ENCODE data around the gene LRRC41.
"Not testable (repeated sequence)": the region's sequence is repeated elsewhere in the genome, so short reads cannot be mapped to it uniquely, and the experiment has no call there.

DNA sequence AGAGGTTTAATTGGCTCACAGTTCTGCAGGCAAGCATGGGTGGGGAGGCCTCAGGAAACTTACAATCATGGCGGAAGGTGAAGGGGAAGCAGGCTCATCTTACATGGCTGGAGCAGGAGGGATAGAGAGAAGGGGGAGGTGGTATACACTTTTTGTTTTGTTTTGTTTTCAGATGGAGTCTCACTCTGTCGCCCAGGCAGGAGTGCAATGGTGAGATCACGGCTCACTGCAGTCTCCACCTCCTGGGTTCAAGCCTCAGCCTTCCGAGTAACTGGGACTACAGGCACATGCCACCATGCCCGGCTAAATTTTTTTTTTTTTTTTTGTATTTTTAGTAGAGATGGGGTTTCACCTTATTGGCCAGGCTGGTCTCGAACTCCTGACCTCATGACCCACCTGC is 18.8 kb upstream of the LRRC41 start:
- TF ChIP-seq ZNF777 (tag by site-specific recombination; IDR thresholded peaks at IDR 0.05; ENCODE audit: borderline replicate concordance); ZNF169 (tag by site-specific recombination; IDR thresholded peaks at IDR 0.05); ZNF747 (tag by site-specific recombination; IDR thresholded peaks at IDR 0.05); ZNF501 (tag by site-specific recombination; IDR thresholded peaks at IDR 0.05); ZNF548 (tag by site-specific recombination; IDR thresholded peaks at IDR 0.05); YY1 (tag by site-specific recombination; IDR thresholded peaks at IDR 0.05); MYNN (tag by site-specific recombination; IDR thresholded peaks at IDR 0.05; ENCODE audit: borderline replicate concordance); ZNF239 (tag by site-specific recombination; IDR thresholded peaks at IDR 0.05): not testable (repeated sequence)
- TF ChIP-seq, protein P1, sequence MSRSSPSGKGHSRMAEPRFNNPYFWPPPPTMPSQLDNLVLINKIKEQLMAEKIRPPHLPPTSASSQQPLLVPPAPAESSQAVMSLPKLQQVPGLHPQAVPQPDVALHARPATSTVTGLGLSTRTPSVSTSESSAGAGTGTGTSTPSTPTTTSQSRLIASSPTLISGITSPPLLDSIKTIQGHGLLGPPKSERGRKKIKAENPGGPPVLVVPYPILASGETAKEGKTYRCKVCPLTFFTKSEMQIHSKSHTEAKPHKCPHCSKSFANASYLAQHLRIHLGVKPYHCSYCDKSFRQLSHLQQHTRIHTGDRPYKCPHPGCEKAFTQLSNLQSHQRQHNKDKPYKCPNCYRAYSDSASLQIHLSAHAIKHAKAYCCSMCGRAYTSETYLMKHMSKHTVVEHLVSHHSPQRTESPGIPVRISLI (tag by site-specific recombination; IDR thresholded peaks at IDR 0.05): not testable (repeated sequence)
- TF ChIP-seq, protein P2, sequence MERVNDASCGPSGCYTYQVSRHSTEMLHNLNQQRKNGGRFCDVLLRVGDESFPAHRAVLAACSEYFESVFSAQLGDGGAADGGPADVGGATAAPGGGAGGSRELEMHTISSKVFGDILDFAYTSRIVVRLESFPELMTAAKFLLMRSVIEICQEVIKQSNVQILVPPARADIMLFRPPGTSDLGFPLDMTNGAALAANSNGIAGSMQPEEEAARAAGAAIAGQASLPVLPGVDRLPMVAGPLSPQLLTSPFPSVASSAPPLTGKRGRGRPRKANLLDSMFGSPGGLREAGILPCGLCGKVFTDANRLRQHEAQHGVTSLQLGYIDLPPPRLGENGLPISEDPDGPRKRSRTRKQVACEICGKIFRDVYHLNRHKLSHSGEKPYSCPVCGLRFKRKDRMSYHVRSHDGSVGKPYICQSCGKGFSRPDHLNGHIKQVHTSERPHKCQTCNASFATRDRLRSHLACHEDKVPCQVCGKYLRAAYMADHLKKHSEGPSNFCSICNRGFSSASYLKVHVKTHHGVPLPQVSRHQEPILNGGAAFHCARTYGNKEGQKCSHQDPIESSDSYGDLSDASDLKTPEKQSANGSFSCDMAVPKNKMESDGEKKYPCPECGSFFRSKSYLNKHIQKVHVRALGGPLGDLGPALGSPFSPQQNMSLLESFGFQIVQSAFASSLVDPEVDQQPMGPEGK (tag by site-specific recombination; IDR thresholded peaks at IDR 0.05): not testable (repeated sequence)
- TF ChIP-seq, protein P3, sequence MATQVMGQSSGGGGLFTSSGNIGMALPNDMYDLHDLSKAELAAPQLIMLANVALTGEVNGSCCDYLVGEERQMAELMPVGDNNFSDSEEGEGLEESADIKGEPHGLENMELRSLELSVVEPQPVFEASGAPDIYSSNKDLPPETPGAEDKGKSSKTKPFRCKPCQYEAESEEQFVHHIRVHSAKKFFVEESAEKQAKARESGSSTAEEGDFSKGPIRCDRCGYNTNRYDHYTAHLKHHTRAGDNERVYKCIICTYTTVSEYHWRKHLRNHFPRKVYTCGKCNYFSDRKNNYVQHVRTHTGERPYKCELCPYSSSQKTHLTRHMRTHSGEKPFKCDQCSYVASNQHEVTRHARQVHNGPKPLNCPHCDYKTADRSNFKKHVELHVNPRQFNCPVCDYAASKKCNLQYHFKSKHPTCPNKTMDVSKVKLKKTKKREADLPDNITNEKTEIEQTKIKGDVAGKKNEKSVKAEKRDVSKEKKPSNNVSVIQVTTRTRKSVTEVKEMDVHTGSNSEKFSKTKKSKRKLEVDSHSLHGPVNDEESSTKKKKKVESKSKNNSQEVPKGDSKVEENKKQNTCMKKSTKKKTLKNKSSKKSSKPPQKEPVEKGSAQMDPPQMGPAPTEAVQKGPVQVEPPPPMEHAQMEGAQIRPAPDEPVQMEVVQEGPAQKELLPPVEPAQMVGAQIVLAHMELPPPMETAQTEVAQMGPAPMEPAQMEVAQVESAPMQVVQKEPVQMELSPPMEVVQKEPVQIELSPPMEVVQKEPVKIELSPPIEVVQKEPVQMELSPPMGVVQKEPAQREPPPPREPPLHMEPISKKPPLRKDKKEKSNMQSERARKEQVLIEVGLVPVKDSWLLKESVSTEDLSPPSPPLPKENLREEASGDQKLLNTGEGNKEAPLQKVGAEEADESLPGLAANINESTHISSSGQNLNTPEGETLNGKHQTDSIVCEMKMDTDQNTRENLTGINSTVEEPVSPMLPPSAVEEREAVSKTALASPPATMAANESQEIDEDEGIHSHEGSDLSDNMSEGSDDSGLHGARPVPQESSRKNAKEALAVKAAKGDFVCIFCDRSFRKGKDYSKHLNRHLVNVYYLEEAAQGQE (tag by site-specific recombination; IDR thresholded peaks at IDR 0.05): not testable (repeated sequence)

All from HEK293 (cell line).